Omental fat pad (tissue), 4 donors: ENCODE data around the gene DNAJC1. TPM values are rescaled to one million over a fixed set of nuclear protein-coding genes. Genes with fewer than 3 reads are reported as not detected.

ENCODE experiments used
- ATAC-seq: fragments of 150-250 bp; one replicate; pipeline ENCODE4 v1.9.1; 2016; ENCODE audit warnings: mild to moderate bottlenecking, moderate library complexity; ENCODE audit not compliant: low FRiP score
- DNase-seq: peaks from one replicate; pipeline ENCODE4 v3.0.0-alpha.2; 2019; ENCODE audit warnings: low spot score
- CTCF ChIP-seq, 3 donors: fragments of 450-650 bp; IDR thresholded peaks; one replicate each; pipeline ENCODE4 v1.5.1; 2016 to 2017; ENCODE audit warnings: antibody characterized with exemption in 3 of 3, mild to moderate bottlenecking in 3 of 3, moderate library complexity in 2 of 3
- total RNA-seq, 4 donors: library from RNA; depleted of rRNA; stranded (reverse); fragments of >200 nt; gene quantifications; one replicate each; pipeline ENCODE4 v1.1.0, GENCODE V29; 2016

DNAJC1 gene
- total RNA-seq, 4 donors from 2014 or later = 69.5 to 119 (median 89.8) TPM

DNA sequence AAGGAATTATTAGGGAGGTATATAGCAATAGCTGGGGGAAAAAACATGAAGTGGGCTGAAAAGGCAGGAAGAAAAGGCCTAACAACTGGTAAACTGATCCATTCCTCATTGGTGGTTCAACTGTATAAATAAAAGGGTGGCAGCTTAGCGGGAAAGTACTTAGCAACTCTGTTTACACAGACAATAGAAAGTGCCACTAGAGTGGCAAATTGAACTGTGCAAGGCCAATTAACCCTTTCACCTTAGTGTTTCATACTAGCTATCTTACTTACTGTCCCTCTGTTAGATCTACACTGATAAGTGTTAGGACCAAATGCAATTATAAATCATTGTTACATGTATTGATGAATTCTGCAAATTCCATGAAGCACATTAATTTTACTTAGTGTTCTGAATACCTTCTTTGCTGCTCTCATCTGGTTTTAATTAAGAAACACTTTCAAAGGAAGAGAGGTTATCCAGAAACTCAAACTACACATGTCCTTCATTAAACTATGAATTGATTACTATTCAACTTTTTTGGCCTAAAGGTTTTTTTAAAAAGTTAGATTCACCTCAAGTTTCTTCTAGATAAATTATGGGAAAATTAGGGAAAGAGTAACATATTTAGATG lies 28.0 kb downstream of the DNAJC1 start:
- no peak for TF ChIP-seq CTCF (IDR thresholded peaks at IDR 0.05)
- DNase-seq = no peak
- ATAC-seq = no peak

GRCh38 chr10:21972584-21972983 lies 30.9 kb downstream of the DNAJC1 start:
- DNase-seq (no peak), ATAC-seq (no peak)
- TF ChIP-seq CTCF (IDR thresholded peaks at IDR 0.05) = no peak

DNA sequence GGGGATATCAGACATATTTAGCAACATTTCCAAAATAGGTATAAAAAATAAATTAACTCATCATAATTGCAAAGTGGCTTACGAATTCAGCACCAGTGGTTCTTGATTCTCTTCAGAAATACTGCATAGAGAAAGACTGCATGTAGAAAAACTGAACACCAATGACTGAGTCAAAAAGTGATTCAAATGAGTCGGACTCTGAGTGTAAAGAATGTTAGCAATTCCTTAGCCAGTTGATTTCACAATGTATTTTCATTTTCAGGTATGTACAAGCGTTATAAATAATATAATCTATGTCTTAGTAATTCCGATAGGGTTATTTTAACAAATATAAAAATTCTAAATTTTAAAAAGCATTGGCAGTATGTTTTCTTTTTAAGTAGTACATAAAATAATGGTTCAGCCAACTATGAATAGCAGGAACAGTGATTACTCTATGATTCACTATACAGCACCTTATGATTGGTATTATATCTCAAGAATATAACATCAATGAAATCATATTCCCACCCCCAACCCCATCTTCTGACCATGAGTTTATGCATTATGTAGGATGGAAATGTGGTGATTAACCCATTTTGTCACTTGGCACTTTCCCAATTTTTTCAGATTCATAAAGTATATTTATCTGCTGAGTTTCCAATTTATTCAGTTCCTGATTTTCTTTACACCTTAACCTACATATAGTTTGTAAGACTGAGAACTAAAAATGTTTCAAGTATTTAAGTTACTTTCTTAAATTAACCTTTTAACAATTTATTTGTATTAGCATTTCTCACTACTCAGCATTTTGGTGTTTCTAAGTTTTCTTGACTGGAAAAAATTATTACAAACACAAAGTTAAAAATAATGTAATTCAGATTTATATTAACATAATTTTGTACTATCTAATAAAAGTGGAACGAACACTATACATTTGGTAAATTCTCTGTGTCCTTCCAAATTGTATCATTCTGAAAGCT lies 33.9 kb downstream of the DNAJC1 start:
- DNase-seq (no peak), ATAC-seq (no peak)
- TF ChIP-seq CTCF (IDR thresholded peaks at IDR 0.05) = no peak

DNA sequence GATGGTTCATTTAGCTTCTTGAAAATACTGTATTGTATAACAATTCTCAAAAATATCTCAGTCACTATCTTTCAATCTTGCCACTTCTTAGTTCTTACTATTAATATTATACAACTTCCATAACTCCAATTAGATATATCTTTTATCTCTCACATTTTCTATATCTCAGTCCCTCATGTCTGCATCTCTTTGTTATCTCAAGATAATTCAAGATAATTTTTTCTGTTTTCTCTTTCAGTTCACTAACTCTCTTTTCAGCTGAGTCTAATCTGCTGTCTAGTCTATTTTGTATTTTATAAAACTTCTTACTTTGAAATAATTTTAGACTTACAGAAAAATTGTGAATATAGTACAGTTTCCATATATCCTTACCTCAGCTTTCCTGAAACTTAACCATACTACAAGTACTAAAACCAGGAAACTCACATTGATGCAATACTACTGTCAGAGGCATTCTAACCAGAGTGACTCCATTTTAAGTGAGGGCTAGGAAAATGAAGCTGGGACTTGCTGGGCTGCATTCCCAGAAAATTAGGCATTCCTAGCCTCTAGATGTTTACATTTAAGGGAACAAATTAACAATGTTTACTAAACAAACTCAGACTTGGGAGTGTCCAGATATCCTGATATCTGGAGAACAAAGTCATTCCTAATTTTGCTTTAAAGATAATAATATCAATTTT lies 38.4 kb downstream of the DNAJC1 start:
- no peak for TF ChIP-seq CTCF (IDR thresholded peaks at IDR 0.05)
- no peak for DNase-seq
- no peak for ATAC-seq

DNA sequence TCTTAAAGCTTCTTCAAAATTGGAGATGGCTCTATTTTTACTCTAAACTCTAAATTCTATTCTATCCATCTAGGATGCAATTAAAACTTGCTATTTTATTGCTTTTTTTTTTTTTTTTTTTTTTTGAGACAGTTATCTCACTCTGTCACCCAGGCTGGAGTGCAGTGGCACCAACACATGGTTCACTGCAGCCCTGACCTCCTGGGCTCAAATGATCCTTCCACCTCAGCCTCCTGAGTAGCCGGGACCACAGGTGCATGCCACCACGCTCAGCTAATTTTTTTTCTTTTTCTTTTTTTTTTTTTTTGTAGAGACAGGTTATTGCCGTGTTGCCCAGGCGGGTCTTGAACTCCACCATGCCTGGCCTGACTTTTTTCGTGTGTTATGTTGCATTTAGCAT lies 41.2 kb downstream of the DNAJC1 start:
- DNase-seq (no peak), ATAC-seq (no peak)
- no peak for TF ChIP-seq CTCF (IDR thresholded peaks at IDR 0.05)

DNA sequence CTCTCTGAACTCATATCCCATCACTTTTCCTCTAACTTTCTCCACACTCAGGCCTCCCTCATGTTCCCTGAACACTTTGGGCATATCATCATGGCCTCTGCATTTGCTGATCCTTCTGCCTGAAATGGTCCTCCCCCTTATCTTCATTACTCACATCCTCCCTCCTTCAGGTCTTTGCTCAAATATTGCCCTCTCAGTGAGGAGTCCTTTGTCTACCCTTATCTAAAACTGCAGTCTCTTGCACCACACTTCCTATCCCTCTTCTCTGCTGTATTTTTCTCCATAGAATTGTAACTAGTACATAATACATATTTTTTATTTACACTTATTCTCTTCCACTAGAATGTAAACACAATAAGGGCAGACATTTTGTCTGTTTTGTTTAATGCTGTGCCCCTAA lies 41.7 kb downstream of the DNAJC1 start:
- TF ChIP-seq CTCF (IDR thresholded peaks at IDR 0.05) = no peak
- no peak for DNase-seq
- no peak for ATAC-seq
